Stomach (tissue), 4 donors: ENCODE results near the gene RIT1.

ENCODE experiments used
- CTCF ChIP-seq, 7 experiments: fragments of 450-650 bp in 4 of 7; fragments of 200-600 bp in 3 of 7; sonication (generic) in 3 of 7; IDR thresholded peaks; one replicate each; pipeline ENCODE4 v1.5.1; 2016 to 2019; ENCODE audit warnings: antibody characterized with exemption in 7 of 7, control low read depth in 2 of 7, mild to moderate bottlenecking in 1 of 7
- EP300 ChIP-seq: sonication (generic); formaldehyde crosslinking; IDR thresholded peaks from one replicate; pipeline ENCODE4 v1.6.1; 2017; ENCODE audit warnings: antibody characterized with exemption
- POLR2A ChIP-seq, 4 donors: fragments of 450-650 bp; IDR thresholded peaks; one replicate each; pipeline ENCODE4 v1.6.1; 2016; ENCODE audit warnings: antibody characterized with exemption in 4 of 4, control low read depth in 2 of 4, mild to moderate bottlenecking in 1 of 4, moderate library complexity in 1 of 4

- no peak for TF ChIP-seq CTCF (IDR thresholded peaks at IDR 0.05)
- no peak for TF ChIP-seq EP300
- TF ChIP-seq POLR2A (IDR thresholded peaks at IDR 0.05) = no peak
Observed at GRCh38 chr1:155889566-155889965, 21.6 kb downstream of the RIT1 start.
